Endothelial cell of umbilical vein (primary cell): ENCODE data around the gene CST9L. TPM values are rescaled to one million over a fixed set of nuclear protein-coding genes. Genes with fewer than 3 reads are reported as not detected.

Experiments used
- BruUV-seq: library from RNA; stranded (reverse); fragments of 400-500 nt; replicated peaks from 2 replicates; lab custom pipeline; 2021; lab: Mats Ljungman, UMichigan
- CTCF ChIA-PET: fragments of 300-600, 350-600 bp; sonication (Branson Sonifier 250); formaldehyde crosslinking; loops from one replicate; lab custom pipeline; 2021; ENCODE audit warnings: antibody characterized with exemption, inconsistent platforms; lab: Charles Lee
- POLR2A ChIA-PET: fragments of 300-600, 350-600 bp; sonication (Branson Sonifier 250); formaldehyde crosslinking; loops from one replicate; lab custom pipeline; 2021; ENCODE audit warnings: antibody characterized with exemption, inconsistent platforms; lab: Charles Lee
- DNase-seq: peaks from one replicate; pipeline ENCODE4 v3.0.0-alpha.2; 2011; ENCODE audit warnings: low read depth, low spot score
- FAIRE-seq: peaks from 2 replicates; lab custom pipeline; 2011; peaks lifted over from hg19 to GRCh38; lab: Jason Lieb, UNC
- H2AFZ ChIP-seq: 2 replicates; pipeline ENCODE4 v1.6.0; 2012; ENCODE audit warnings: low read depth, low read length, control low read depth, inconsistent platforms
- H3K27ac ChIP-seq: 2 replicates; pipeline ENCODE4 v1.5.1; 2011; ENCODE audit warnings: low read depth, mild to moderate bottlenecking, control low read depth, low read length, moderate library complexity; ENCODE audit not compliant: insufficient read depth
- H3K27me3 ChIP-seq, 2 experiments: 2 replicates each; pipeline versions ENCODE4 v1.6.0 to v1.6.1; 2011; ENCODE audit warnings: low read length in 2 of 2, mixed read lengths in 1 of 2; ENCODE audit not compliant: control insufficient read depth in 2 of 2, insufficient read depth in 2 of 2
- H3K36me3 ChIP-seq, 2 experiments: 2 replicates in 1 of 2; 3 replicates in 1 of 2; pipeline ENCODE4 v1.5.1; 2011; ENCODE audit warnings: low read length in 2 of 2, mild to moderate bottlenecking in 1 of 2, moderate library complexity in 1 of 2; ENCODE audit not compliant: control insufficient read depth in 2 of 2, insufficient read depth in 2 of 2; ENCODE audit errors: extremely low read depth in 1 of 2
- H3K4me1 ChIP-seq: 3 replicates; pipeline ENCODE4 v1.5.1; 2011; ENCODE audit warnings: mild to moderate bottlenecking, low read length; ENCODE audit not compliant: control insufficient read depth, insufficient read depth; ENCODE audit errors: extremely low read depth
- H3K4me2 ChIP-seq: 2 replicates; pipeline ENCODE4 v1.6.1; 2011; ENCODE audit warnings: low read length, control low read depth, mixed read lengths; ENCODE audit not compliant: insufficient read depth
- H3K4me3 ChIP-seq, 3 experiments: fragments of 200-600 bp in 1 of 3; sonication (generic), shearing (Covaris generic) in 1 of 3; replicated peaks in 1 of 3; 2 replicates each; pipeline ENCODE4 v1.5.1; 2011 to 2016; ENCODE audit warnings: control low read depth in 3 of 3, low read length in 3 of 3, mild to moderate bottlenecking in 2 of 3, inconsistent platforms in 1 of 3, low read depth in 1 of 3, moderate library complexity in 1 of 3; ENCODE audit not compliant: insufficient read depth in 1 of 3
- H3K79me2 ChIP-seq: 2 replicates; pipeline ENCODE4 v1.6.0; 2012; ENCODE audit warnings: low read length, inconsistent platforms; ENCODE audit not compliant: control insufficient read depth, insufficient read depth
- H3K9ac ChIP-seq: replicated peaks from 2 replicates; pipeline ENCODE3; 2011; ENCODE audit warnings: low read length, control low read depth; ENCODE audit not compliant: insufficient read depth; ENCODE audit errors: extremely low read depth
- H3K9me1 ChIP-seq: replicated peaks from 3 replicates; pipeline ENCODE4 v1.6.0; 2011; ENCODE audit warnings: mild to moderate bottlenecking, low read length; ENCODE audit not compliant: control insufficient read depth, insufficient read depth; ENCODE audit errors: extremely low read depth
- H3K9me3 ChIP-seq: replicated peaks from 2 replicates; pipeline ENCODE4 v1.5.1; 2012; ENCODE audit warnings: low read length, inconsistent platforms; ENCODE audit not compliant: control insufficient read depth, insufficient read depth
- H4K20me1 ChIP-seq: replicated peaks from 2 replicates; pipeline ENCODE3; 2011; ENCODE audit warnings: mild to moderate bottlenecking, low read length; ENCODE audit not compliant: control insufficient read depth, insufficient read depth; ENCODE audit errors: extremely low read depth
- EZH2 ChIP-seq: IDR thresholded peaks from 2 replicates; pipeline ENCODE4 v1.6.1; 2012; ENCODE audit warnings: borderline replicate concordance, low read depth, mild to moderate bottlenecking, moderate library complexity, low read length, inconsistent platforms; ENCODE audit not compliant: severe bottlenecking
- FOS ChIP-seq: IDR thresholded peaks from 2 replicates; pipeline ENCODE4 v1.6.1; 2011; ENCODE audit warnings: mild to moderate bottlenecking, low read length, moderate library complexity, borderline replicate concordance; ENCODE audit not compliant: insufficient read depth
- GATA2 ChIP-seq: IDR thresholded peaks from 2 replicates; pipeline ENCODE4 v1.7.0; 2011; ENCODE audit warnings: low read depth, mild to moderate bottlenecking, moderate library complexity, mixed read lengths, low read length; ENCODE audit not compliant: insufficient read length, insufficient read depth
- JUN ChIP-seq: IDR thresholded peaks from 2 replicates; pipeline ENCODE4 v1.6.1; 2011; ENCODE audit warnings: borderline replicate concordance, low read depth; ENCODE audit not compliant: insufficient read length, insufficient read depth
- MAX ChIP-seq: IDR thresholded peaks from 2 replicates; pipeline ENCODE4 v1.6.1; 2011; ENCODE audit not compliant: insufficient read depth, insufficient read length
- MYC ChIP-seq: IDR thresholded peaks from one replicate; pipeline ENCODE4 v1.6.1; 2011; ENCODE audit warnings: mild to moderate bottlenecking, low read depth, low read length
- POLR2A ChIP-seq: IDR thresholded peaks from 2 replicates; pipeline ENCODE4 v1.6.1; 2012; ENCODE audit warnings: low read depth, mild to moderate bottlenecking, control low read depth, low read length
- POLR2AphosphoS5 ChIP-seq: IDR thresholded peaks from 2 replicates; pipeline ENCODE4 v1.6.1; 2012; ENCODE audit warnings: low read depth, mild to moderate bottlenecking, control low read depth, low read length, moderate library complexity; ENCODE audit not compliant: insufficient read depth
- dilution Hi-C: fragments of 300-500 bp; cut with MboI; formaldehyde crosslinking; loops from one replicate; pipeline ENCODE4 v1.15.0; 2019; ENCODE audit warnings: low sequenced_read_pairs; ENCODE audit not compliant: extremely low pct_ligation_motif_present
- intact Hi-C: fragments of 100-400 bp; cut with micrococcal nuclease; formaldehyde crosslinking; loops from one replicate; pipeline ENCODE4 v1.10.0; 2022
- polyA plus RNA-seq, 4 experiments: library from polyadenylated mRNA; depleted of rRNA in 3 of 4; stranded (reverse) in 3 of 4; unstranded in 1 of 4; fragments of >200 nt; gene quantifications; 2 replicates each; pipeline versions ENCODE4 v1.2.1 to v1.2.3, GENCODE V29; 2011 to 2012; ENCODE audit warnings: missing spikeins in 1 of 4
- total RNA-seq: library from RNA; stranded (reverse); gene quantifications from 2 replicates; pipeline ENCODE4 v1.2.3, GENCODE V29; 2021
- TF ChIP-seq, protein P1 (sequence below), 2 donors: IDR thresholded peaks; 1 replicate in 1 of 2; 2 replicates in 1 of 2; pipeline ENCODE4 v1.5.1; 2011; ENCODE audit warnings: low read length in 2 of 2, mild to moderate bottlenecking in 2 of 2, moderate library complexity in 2 of 2, control low read depth in 1 of 2, inconsistent platforms in 1 of 2, low read depth in 1 of 2; ENCODE audit not compliant: insufficient read depth in 1 of 2; ENCODE audit errors: extremely low read depth in 1 of 2

The CST9L gene
- total and polyA plus RNA-seq, 2 donors (not counting 3 experiments of a cell fraction or from before 2014, with no cell fraction given): not detected

- Histone ChIP-seq H3K4me2 (no peak overlapping the region), H2AFZ (no peak overlapping the region), H3K36me3 (no peaks in the 10 kb centered on the region), H3K27me3 (no peaks in the 10 kb centered on the region), H3K9ac (no peak overlapping the region), H3K9me1 (no peaks in the 10 kb centered on the region), H3K79me2 (no peaks in the 10 kb centered on the region), H3K4me3 (no peak overlapping the region), H3K4me1 (no peaks in the 10 kb centered on the region), H4K20me1 (no peaks in the 10 kb centered on the region), H3K9me3 (no peaks in the 10 kb centered on the region), H3K27ac (no peak overlapping the region)
- dilution Hi-C loops: no loop called here
- TF ChIP-seq, protein P1, sequence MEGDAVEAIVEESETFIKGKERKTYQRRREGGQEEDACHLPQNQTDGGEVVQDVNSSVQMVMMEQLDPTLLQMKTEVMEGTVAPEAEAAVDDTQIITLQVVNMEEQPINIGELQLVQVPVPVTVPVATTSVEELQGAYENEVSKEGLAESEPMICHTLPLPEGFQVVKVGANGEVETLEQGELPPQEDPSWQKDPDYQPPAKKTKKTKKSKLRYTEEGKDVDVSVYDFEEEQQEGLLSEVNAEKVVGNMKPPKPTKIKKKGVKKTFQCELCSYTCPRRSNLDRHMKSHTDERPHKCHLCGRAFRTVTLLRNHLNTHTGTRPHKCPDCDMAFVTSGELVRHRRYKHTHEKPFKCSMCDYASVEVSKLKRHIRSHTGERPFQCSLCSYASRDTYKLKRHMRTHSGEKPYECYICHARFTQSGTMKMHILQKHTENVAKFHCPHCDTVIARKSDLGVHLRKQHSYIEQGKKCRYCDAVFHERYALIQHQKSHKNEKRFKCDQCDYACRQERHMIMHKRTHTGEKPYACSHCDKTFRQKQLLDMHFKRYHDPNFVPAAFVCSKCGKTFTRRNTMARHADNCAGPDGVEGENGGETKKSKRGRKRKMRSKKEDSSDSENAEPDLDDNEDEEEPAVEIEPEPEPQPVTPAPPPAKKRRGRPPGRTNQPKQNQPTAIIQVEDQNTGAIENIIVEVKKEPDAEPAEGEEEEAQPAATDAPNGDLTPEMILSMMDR (IDR thresholded peaks at IDR 0.05; ENCODE audit: extremely low read depth in 1 of 2, insufficient read depth in 1 of 2, low read depth in 1 of 2, low read length in 2 of 2): no peak
- TF ChIP-seq MYC (no peak), EZH2 (no peak), JUN (no peak), MAX (no peak), POLR2AphosphoS5 (no peak), GATA2 (no peak), POLR2A (no peak), FOS (no peak)
- POLR2A ChIA-PET: no interaction called here
- FAIRE-seq: no peak
- BruUV-seq: no TSS peak
- CTCF ChIA-PET: no interaction called here
- intact Hi-C loops: no loop called here
- no peak for DNase-seq
Observed at GRCh38 chr20:23585449-23585807, 17.1 kb upstream of the CST9L start.
